IPS-20b (cell line): ENCODE results near the gene MIER2.
"Not testable (repeated sequence)": the region's sequence is repeated elsewhere in the genome, so short reads cannot be mapped to it uniquely, and the experiment has no call there.

Experiments used
- H3K27ac ChIP-seq: one replicate; pipeline ENCODE4 v1.5.1; 2013; ENCODE audit warnings: low read length
- H3K27me3 ChIP-seq: 2 replicates; pipeline ENCODE4 v1.6.1; 2013; ENCODE audit warnings: mild to moderate bottlenecking, low read length, inconsistent platforms; ENCODE audit not compliant: insufficient read depth
- H3K36me3 ChIP-seq: 2 replicates; pipeline ENCODE4 v1.6.1; 2013; ENCODE audit warnings: low read depth, mild to moderate bottlenecking, inconsistent platforms, low read length, moderate library complexity; ENCODE audit not compliant: insufficient read depth
- H3K4me1 ChIP-seq: 2 replicates; pipeline ENCODE4 v1.6.1; 2013; ENCODE audit warnings: mild to moderate bottlenecking, control low read depth, inconsistent platforms, low read length, moderate library complexity; ENCODE audit not compliant: insufficient read depth
- H3K4me3 ChIP-seq: 2 replicates; pipeline ENCODE4 v1.5.1; 2013; ENCODE audit warnings: mild to moderate bottlenecking, low read length, inconsistent platforms
- H3K9ac ChIP-seq: 2 replicates; pipeline ENCODE4 v1.6.1; 2013; ENCODE audit warnings: low read depth, mild to moderate bottlenecking, inconsistent platforms, low read length, moderate library complexity
- H3K9me3 ChIP-seq: 2 replicates; pipeline ENCODE4 v1.6.1; 2013; ENCODE audit warnings: mild to moderate bottlenecking, low read depth, low read length, inconsistent platforms; ENCODE audit not compliant: insufficient read depth

The MIER2 gene

DNA sequence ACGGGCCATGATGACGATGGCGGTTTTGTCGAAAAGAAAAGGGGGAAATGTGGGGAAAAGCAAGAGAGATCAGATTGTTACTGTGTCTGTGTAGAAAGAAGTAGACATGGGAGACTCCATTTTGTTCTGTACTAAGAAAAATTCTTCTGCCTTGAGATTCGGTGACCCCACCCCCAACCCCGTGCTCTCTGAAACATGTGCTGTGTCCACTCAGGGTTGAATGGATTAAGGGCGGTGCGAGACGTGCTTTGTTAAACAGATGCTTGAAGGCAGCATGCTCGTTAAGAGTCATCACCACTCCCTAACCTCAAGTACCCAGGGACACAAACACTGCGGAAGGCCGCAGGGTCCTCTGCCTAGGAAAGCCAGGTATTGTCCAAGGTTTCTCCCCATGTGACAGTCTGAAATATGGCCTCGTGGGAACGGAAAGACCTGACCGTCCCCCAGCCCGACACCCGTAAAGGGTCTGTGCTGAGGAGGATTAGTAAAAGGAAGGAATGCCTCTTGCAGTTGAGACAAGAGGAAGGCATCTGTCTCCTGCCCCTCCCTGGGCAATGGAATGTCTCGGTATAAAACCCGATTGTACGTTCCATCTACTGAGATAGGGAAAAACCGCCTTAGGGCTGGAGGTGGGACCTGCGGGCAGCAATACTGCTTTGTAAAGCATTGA lies 42.2 kb upstream of the MIER2 start:
- not testable (repeated sequence) for H3K27me3 ChIP-seq, H3K36me3 ChIP-seq, H3K4me1 ChIP-seq, H3K9ac ChIP-seq, H3K9me3 ChIP-seq, H3K27ac ChIP-seq
- H3K4me3 ChIP-seq, result 0 out of 2 replicates have a peak overlapping the region, but pooled peaks have one; percentile 7

DNA sequence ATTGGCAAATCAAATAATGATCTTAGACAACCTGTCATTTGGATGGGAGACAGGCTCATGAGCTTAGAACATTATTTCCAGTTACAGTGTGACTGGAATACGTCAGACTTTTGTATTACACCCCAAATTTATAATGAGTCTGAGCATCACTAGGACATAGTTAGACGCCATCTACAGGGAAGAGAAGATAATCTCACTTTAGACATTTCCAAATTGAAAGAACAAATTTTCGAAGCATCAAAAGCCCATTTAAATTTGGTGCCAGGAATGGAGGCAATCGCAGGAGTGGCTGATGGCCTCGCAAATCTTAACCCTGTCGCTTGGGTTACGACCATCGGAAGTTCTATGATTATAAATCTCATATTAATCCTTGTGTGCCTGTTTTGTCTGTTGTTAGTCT lies 41.6 kb upstream of the MIER2 start:
- not testable (repeated sequence) for H3K36me3 ChIP-seq, H3K27ac ChIP-seq, H3K4me1 ChIP-seq, H3K9me3 ChIP-seq, H3K27me3 ChIP-seq, H3K9ac ChIP-seq
- 0 out of 2 replicates have a peak overlapping the region, but pooled peaks have one; percentile 7 for H3K4me3 ChIP-seq

DNA sequence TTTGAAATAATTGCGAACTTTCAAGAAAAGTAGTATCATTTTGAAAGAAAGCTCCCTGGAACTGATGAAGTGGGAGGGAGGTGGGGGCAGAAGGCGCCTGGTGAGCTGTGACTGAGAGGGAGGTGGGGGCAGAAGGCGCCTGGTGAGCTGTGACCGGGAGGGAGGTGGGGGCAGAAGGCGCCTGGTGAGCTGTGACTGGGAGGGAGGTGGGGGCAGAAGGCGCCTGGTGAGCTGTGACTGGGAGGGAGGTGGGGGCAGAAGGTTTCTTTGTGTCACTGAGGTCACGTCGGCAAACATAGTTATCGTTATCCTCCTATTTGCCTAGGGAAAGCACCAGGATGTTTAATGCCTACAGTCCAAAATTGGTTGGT lies 40.2 kb upstream of the MIER2 start:
- Histone ChIP-seq H3K9me3 (no peaks in the 10 kb centered on the region), H3K27ac (no peak overlapping the region), H3K27me3 (no peaks in the 10 kb centered on the region; the same call in none of the 2 replicates), H3K4me1 (no peaks in the 10 kb centered on the region), H3K4me3 (no peak overlapping the region), H3K9ac (no peak overlapping the region), H3K36me3 (no peaks in the 10 kb centered on the region)

DNA sequence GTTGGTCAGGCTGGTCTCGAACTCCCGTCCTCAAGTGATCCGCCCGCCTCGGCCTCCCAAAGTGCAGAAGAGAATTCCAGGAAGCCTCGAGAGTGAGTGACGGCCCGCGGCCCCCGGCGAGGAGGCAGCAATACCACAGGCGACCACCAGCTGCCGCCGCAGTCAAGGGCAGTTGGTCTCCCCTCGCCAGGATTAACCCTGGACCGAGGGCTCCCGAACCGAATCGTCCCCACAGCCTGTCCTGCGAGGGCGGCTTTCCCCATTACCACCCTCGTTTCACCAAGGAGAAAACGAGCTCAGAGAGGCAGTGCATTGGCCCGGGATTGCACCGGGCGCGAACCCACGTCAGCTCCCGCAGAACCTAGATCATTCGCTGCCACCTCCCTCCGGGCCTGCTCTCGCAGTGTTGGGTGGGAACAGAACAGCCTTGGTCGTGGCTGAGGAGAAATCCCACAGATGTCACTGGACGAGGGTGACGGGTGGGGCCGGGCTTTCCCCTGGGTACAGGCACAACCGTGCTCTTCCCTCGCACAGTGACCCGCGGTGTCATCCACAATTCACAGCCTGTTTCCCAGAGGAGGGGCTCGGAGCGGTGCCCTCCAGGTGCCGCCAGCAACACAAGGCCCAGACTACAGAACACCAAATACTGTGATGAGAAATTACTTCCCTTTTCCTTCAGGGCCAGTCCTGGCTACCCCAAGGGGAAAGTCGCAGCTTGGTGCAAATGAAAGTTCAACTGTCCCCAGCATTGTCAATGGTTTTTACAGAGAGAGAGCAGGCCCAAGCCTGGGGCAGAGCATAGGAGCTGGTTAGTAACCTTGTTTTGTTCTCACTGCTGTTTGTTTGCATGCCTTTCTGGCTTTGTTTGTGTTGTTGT lies 39.6 kb upstream of the MIER2 start:
- H3K36me3 ChIP-seq, result no peaks in the 10 kb centered on the region
- H3K9ac ChIP-seq, result peak overlapping the region; percentile 46; the same call in 1 of the 2 replicates
- H3K4me1 ChIP-seq, result no peaks in the 10 kb centered on the region
- H3K27me3 ChIP-seq, result no peaks in the 10 kb centered on the region; the same call in none of the 2 replicates
- H3K4me3 ChIP-seq, result no peak overlapping the region
- no peak overlapping the region for H3K27ac ChIP-seq
- H3K9me3 ChIP-seq, result no peaks in the 10 kb centered on the region

DNA sequence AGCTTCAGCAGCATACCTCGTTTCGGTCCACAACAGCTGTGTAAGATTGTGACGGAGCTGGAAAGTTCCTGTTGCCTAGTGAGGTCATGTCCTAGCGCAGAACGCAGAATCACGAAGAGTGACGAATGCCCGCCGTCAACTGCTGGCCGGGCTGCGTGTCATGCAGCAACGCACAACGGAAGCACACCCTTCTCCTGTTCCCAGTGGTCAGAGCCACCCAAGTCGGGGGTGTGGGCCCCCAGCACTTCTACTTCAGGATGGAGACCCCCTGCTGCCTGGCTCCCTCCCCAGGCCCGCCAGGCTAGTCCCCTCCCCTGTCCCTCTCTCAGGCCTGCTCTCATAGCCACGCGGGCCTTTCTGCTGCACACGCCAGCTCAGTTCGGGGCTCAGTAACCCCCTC lies 38.4 kb upstream of the MIER2 start:
- Histone ChIP-seq H3K27ac (no peak overlapping the region), H3K4me3 (no peak overlapping the region), H3K9ac (no peak overlapping the region), H3K4me1 (no peaks in the 10 kb centered on the region), H3K36me3 (no peaks in the 10 kb centered on the region), H3K9me3 (no peaks in the 10 kb centered on the region), H3K27me3 (no peaks in the 10 kb centered on the region; the same call in none of the 2 replicates)

DNA sequence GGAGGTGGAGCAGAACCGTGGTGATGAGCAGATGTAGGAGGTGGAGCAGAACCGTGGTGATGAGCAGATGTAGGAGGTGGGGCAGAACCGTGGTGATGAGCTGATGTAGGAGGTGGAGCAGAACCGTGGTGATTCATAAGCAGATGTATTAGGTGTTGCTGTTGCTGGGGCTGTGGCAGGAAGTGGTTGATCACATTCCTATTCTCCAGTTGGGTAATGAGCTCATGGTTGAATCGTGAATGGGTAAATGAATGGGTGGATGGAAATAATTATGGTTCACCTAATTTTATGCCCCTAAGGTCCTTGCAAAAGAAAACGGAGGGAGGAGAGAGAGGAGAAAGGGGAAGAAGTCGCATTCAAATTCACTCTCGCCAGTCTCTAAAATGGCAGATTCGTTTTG lies 38.0 kb upstream of the MIER2 start:
- H3K9me3 ChIP-seq, H3K27ac ChIP-seq, H3K36me3 ChIP-seq, H3K27me3 ChIP-seq, H3K9ac ChIP-seq, H3K4me1 ChIP-seq, H3K4me3 ChIP-seq: not testable (repeated sequence)

DNA sequence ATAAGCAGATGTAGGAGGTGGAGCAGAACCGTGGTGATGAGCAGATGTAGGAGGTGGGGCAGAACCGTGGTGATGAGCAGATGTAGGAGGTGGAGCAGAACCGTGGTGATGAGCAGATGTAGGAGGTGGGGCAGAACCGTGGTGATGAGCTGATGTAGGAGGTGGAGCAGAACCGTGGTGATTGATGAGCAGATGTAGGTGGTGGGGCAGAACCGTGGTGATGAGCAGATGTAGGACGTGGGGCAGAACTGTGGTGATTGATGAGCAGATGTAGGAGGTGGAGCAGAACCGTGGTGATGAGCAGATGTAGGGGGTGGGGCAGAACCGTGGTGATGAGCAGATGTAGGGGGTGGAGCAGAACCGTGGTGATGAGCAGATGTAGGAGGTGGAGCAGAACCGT lies 37.3 kb upstream of the MIER2 start:
- H3K27me3 ChIP-seq, H3K27ac ChIP-seq, H3K4me3 ChIP-seq, H3K36me3 ChIP-seq, H3K9me3 ChIP-seq, H3K4me1 ChIP-seq, H3K9ac ChIP-seq: not testable (repeated sequence)

DNA sequence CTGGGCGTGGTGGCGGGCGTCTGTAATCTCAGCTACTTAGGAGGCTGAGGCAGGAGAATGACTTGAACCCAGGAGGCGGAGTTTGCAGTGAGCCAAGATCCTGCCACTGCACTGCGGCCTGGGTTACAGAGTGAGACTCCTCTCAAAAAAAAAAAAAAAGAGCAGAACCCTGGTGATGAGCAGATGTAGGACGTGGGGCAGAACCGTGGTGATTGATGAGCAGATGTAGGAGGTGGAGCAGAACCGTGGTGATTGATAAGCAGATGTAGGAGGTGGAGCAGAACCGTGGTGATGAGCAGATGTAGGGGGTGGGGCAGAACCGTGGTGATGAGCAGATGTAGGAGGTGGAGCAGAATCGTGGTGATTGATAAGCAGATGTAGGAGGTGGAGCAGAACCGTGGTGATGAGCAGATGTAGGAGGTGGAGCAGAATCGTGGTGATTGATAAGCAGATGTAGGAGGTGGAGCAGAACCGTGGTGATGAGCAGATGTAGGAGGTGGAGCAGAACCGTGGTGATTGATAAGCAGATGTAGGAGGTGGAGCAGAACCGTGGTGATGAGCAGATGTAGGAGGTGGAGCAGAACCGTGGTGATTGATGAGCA lies 36.1 kb upstream of the MIER2 start:
- H3K36me3 ChIP-seq, H3K9ac ChIP-seq, H3K4me3 ChIP-seq, H3K27me3 ChIP-seq, H3K4me1 ChIP-seq, H3K27ac ChIP-seq, H3K9me3 ChIP-seq: not testable (repeated sequence)

DNA sequence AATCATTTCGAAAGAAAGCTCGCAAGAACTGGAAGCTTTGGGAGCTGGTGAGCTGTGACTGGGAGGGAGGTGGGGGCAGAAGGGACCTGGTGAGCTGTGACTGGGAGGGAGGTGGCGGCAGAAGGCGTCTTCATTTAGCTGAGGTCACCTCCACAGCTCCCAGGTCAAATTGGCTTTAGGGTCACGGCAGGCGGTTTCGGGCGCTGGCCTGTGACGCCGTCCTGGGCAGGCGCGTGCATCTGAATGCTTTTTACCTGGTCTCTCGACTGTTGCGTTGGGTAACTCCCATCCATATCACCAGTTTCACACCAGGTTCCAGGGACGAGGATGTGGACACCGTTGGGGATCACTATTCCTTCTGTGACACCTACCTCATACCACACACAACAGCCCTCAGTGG lies 35.2 kb upstream of the MIER2 start:
- no peak overlapping the region for H3K27ac ChIP-seq
- H3K27me3 ChIP-seq, result no peaks in the 10 kb centered on the region; the same call in 1 of the 2 replicates
- no peak overlapping the region for H3K9ac ChIP-seq
- no peaks in the 10 kb centered on the region for H3K4me1 ChIP-seq
- no peak overlapping the region for H3K4me3 ChIP-seq
- H3K9me3 ChIP-seq, result no peaks in the 10 kb centered on the region
- no peaks in the 10 kb centered on the region for H3K36me3 ChIP-seq

DNA sequence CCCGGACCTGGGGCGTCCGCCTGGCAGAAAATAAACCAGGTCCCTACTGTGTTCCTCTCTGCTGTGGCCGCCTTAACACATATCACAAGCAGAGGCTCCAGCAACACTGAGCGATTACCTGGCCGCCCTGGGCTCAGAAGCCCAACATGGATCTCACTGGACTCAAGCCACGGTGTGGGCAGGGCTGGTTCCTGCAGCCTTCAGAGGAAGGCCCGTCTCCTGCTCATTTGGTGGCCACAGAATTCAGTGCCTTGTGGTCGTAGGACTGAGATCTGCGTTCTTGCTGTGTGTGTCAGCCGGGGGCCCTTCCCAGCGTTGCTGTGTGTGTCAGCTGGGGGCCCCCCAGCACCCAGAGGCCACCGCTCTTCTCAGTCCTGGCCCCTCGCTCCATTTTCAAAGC lies 34.1 kb upstream of the MIER2 start:
- Histone ChIP-seq H3K27ac (no peak overlapping the region), H3K4me3 (no peak overlapping the region), H3K27me3 (no peaks in the 10 kb centered on the region; the same call in 1 of the 2 replicates), H3K9me3 (no peaks in the 10 kb centered on the region), H3K4me1 (no peaks in the 10 kb centered on the region), H3K9ac (no peak overlapping the region), H3K36me3 (no peaks in the 10 kb centered on the region)

DNA sequence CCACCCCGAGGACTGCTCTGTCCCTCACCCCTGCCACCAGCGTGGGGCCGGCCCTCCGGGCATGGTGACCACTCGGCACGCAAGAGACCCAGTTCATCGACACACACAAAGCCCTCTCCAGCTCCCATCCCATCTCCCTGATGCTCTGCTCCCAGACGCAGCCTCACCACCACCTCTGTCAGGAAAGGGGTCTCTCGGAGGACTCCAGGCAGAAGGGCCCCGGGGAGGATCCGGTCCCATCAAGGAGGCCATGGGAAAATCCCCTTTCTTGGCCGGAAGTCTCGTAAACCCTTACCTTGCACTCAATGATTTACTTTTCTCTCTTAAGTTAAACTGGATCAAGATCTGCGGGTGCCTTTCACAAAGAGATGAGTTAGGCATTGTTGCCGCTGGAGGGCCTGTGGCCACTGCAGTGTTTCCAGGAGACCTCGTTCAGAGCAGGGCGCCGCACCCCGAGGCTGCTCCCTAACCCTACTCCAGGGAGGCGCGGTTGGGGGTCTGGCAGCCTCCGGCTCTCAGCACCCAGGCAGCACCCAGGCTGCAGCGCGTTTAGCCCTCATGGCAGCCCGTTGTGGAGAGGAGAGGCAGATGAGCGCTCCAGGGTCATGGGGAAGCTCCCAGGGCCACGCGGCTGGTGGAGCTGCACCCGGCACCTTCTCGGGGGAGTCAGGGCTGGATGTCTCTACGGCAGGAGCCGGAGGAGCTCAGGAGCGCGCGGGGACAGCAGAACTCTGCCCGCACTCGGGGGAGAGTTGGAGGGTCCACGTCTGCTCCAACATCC lies 33.4 kb upstream of the MIER2 start:
- no peaks in the 10 kb centered on the region for H3K4me1 ChIP-seq
- H3K36me3 ChIP-seq, result no peaks in the 10 kb centered on the region
- no peaks in the 10 kb centered on the region; the same call in 1 of the 2 replicates for H3K27me3 ChIP-seq
- no peak overlapping the region for H3K27ac ChIP-seq
- no peak overlapping the region for H3K9ac ChIP-seq
- no peak overlapping the region for H3K4me3 ChIP-seq
- H3K9me3 ChIP-seq, result no peaks in the 10 kb centered on the region
